Loucy (cell line): ENCODE measurements around the gene SLAMF1.

Experiments
- H2AFZ ChIP-seq: fragments of 200-600 bp; sonication (generic); 2 replicates; pipeline ENCODE4 v1.6.0; 2016; ENCODE audit warnings: antibody characterized with exemption, mild to moderate bottlenecking, low read length, moderate library complexity
- H3F3A ChIP-seq: fragments of 200-600 bp; 2 replicates; pipeline ENCODE4 v1.6.0; 2016; ENCODE audit warnings: antibody characterized with exemption, low read depth, mild to moderate bottlenecking
- H3K27me3 ChIP-seq: fragments of 200-600 bp; sonication (generic); 2 replicates; pipeline ENCODE4 v1.6.1; 2014; ENCODE audit warnings: low read length, mild to moderate bottlenecking; ENCODE audit not compliant: insufficient read depth, poor library complexity, severe bottlenecking
- H3K36me3 ChIP-seq: fragments of 200-600 bp; sonication (generic); 2 replicates; pipeline ENCODE4 v1.6.1; 2016; ENCODE audit warnings: low read length; ENCODE audit not compliant: insufficient read depth
- H3K4me1 ChIP-seq: fragments of 200-600 bp; sonication (generic); 2 replicates; pipeline ENCODE4 v1.5.1; 2014; ENCODE audit warnings: low read length, mild to moderate bottlenecking; ENCODE audit not compliant: insufficient read depth, poor library complexity, severe bottlenecking
- H3K4me2 ChIP-seq: fragments of 200-600 bp; sonication (generic); 2 replicates; pipeline ENCODE4 v1.6.0; 2014; ENCODE audit warnings: antibody characterized with exemption, low read length, low read depth, mild to moderate bottlenecking; ENCODE audit not compliant: poor library complexity, severe bottlenecking
- H3K4me3 ChIP-seq: fragments of 200-600 bp; sonication (generic); 2 replicates; pipeline ENCODE4 v1.5.1; 2014; ENCODE audit warnings: low read length, mild to moderate bottlenecking, mixed read lengths; ENCODE audit not compliant: poor library complexity, severe bottlenecking
- H3K79me2 ChIP-seq: fragments of 200-600 bp; sonication (generic); 2 replicates; pipeline ENCODE4 v1.6.1; 2014; ENCODE audit warnings: low read length; ENCODE audit not compliant: insufficient read depth
- H3K9ac ChIP-seq: fragments of 200-600 bp; sonication (generic); 2 replicates; pipeline ENCODE4 v1.6.0; 2014; ENCODE audit warnings: mild to moderate bottlenecking, low read depth, low read length, moderate library complexity; ENCODE audit not compliant: poor library complexity, severe bottlenecking
- H3K9me2 ChIP-seq: fragments of 200-600 bp; sonication (generic); replicated peaks from 2 replicates; pipeline ENCODE4 v1.6.1; 2016; ENCODE audit warnings: low read depth, low read length, mixed read lengths
- H3K9me3 ChIP-seq: fragments of 200-600 bp; sonication (generic); 2 replicates; pipeline ENCODE4 v1.6.1; 2014; ENCODE audit warnings: mild to moderate bottlenecking, antibody characterized with exemption, low read length, low read depth; ENCODE audit not compliant: insufficient read depth
- H4K20me1 ChIP-seq: fragments of 200-600 bp; sonication (generic); 2 replicates; pipeline ENCODE4 v1.6.0; 2014; ENCODE audit warnings: antibody characterized with exemption, low read length, mild to moderate bottlenecking; ENCODE audit not compliant: insufficient read depth, poor library complexity, severe bottlenecking
- EZH2phosphoT487 ChIP-seq: fragments of 200-600 bp; IDR thresholded peaks from 2 replicates; pipeline ENCODE4 v1.6.1; 2018; ENCODE audit warnings: antibody characterized with exemption, mild to moderate bottlenecking, moderate library complexity, borderline replicate concordance
- TF ChIP-seq, protein P1 (sequence below): fragments of 200-600 bp; sonication (generic); conservative IDR thresholded peaks from 2 replicates; pipeline ENCODE4 v1.5.1; 2014; ENCODE audit warnings: mild to moderate bottlenecking, antibody characterized with exemption, low read length

The SLAMF1 gene

DNA sequence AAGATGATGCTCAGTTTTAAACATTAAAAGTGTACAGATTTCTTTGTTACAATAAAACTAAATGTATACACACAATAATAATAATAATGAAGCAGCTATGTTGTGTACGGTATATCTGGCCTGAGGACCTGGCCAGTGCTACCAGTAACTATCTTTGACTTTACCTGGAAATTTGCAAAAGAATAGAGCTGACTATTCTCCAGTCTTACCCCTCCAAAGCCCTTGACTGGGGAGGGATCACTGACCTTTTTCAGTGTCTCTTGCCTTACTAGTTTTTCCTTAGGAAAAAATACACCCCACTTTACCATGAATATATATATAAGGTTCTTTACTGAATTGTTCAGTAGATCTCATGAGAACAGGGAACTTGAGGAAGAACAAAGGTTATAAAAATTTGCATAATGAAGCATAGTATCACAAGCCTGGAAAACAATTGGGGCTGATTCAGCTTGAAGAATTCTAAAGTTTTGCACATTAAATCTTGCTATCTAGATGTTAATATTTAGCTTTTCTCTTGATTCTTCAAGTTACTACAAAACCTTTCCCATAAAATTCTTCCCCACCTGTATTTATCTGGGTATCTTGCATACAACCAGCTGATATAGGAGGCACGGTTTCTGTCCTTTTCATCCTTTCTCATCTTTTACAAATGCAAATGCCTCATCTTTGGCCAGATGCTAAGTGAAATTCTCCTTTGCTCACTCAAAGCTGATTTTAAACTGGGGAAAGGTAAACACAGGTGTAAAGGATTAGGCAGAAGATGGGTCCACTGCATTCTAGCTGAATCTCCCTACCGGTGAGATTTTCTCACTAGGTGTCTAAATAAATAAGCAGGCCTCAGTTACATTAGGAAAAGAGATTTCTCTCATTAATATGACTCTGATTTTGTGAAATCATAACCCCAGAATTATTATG lies 25.0 kb upstream of the SLAMF1 start:
- H3K79me2 ChIP-seq, result no peaks in the 10 kb centered on the region
- H3K4me1 ChIP-seq, result peaks cover 26% of the 10 kb centered on the region
- H2AFZ ChIP-seq, result no peak overlapping the region
- H3K4me2 ChIP-seq, result no peak overlapping the region
- H3K4me3 ChIP-seq, result no peak overlapping the region
- H3K36me3 ChIP-seq, result no peaks in the 10 kb centered on the region
- no peaks in the 10 kb centered on the region for H3K9me2 ChIP-seq
- H3K27me3 ChIP-seq, result no peaks in the 10 kb centered on the region
- H3K9ac ChIP-seq, result no peak overlapping the region
- H3F3A ChIP-seq, result no peaks in the 10 kb centered on the region
- no peaks in the 10 kb centered on the region for H3K9me3 ChIP-seq
- TF ChIP-seq EZH2phosphoT487, result no peak
- H4K20me1 ChIP-seq, result no peaks in the 10 kb centered on the region

DNA sequence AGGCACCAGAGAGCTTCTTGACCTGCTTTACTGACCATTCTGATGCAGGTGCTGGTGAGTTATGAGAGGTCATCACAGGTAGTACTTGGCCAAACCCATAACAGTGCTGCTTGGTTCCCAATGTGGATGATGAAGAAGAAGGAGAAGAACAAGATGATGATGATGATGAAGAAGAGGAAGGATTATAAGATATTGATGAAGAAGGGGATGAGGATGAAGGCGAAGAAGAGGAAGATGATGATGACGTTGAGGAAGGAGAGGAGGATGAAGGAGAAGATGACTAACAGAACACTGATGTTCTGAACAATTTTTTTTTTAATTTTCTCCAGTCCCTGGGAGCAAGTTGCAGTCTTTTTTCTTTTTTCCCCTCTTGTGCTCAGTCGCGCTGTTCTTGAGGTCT lies 23.9 kb upstream of the SLAMF1 start:
- Histone ChIP-seq H3K27me3 (no peaks in the 10 kb centered on the region), H2AFZ (no peak overlapping the region), H3K79me2 (no peaks in the 10 kb centered on the region), H3K9ac (no peak overlapping the region), H3K4me3 (no peak overlapping the region), H3K9me3 (no peaks in the 10 kb centered on the region), H3F3A (no peaks in the 10 kb centered on the region), H3K36me3 (no peaks in the 10 kb centered on the region), H3K9me2 (no peaks in the 10 kb centered on the region), H3K4me1 (peaks cover 37% of the 10 kb centered on the region), H3K4me2 (no peak overlapping the region), H4K20me1 (no peaks in the 10 kb centered on the region)
- TF ChIP-seq EZH2phosphoT487, result no peak
- TF ChIP-seq, protein P1, sequence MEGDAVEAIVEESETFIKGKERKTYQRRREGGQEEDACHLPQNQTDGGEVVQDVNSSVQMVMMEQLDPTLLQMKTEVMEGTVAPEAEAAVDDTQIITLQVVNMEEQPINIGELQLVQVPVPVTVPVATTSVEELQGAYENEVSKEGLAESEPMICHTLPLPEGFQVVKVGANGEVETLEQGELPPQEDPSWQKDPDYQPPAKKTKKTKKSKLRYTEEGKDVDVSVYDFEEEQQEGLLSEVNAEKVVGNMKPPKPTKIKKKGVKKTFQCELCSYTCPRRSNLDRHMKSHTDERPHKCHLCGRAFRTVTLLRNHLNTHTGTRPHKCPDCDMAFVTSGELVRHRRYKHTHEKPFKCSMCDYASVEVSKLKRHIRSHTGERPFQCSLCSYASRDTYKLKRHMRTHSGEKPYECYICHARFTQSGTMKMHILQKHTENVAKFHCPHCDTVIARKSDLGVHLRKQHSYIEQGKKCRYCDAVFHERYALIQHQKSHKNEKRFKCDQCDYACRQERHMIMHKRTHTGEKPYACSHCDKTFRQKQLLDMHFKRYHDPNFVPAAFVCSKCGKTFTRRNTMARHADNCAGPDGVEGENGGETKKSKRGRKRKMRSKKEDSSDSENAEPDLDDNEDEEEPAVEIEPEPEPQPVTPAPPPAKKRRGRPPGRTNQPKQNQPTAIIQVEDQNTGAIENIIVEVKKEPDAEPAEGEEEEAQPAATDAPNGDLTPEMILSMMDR, result no peak

GRCh38 chr1:160669802-160670201 lies 23.0 kb upstream of the SLAMF1 start:
- H3K4me1 ChIP-seq, result peaks cover 39% of the 10 kb centered on the region
- H2AFZ ChIP-seq, result no peak overlapping the region
- H3K36me3 ChIP-seq, result no peaks in the 10 kb centered on the region
- H3K79me2 ChIP-seq, result no peaks in the 10 kb centered on the region
- TF ChIP-seq, protein P1, result no peak
- TF ChIP-seq EZH2phosphoT487, result no peak
- no peaks in the 10 kb centered on the region for H3K9me3 ChIP-seq
- no peaks in the 10 kb centered on the region for H3K9me2 ChIP-seq
- no peak overlapping the region for H3K4me3 ChIP-seq
- no peaks in the 10 kb centered on the region for H3F3A ChIP-seq
- H3K27me3 ChIP-seq, result no peaks in the 10 kb centered on the region
- no peak overlapping the region for H3K9ac ChIP-seq
- no peak overlapping the region for H3K4me2 ChIP-seq
- H4K20me1 ChIP-seq, result no peaks in the 10 kb centered on the region

GRCh38 chr1:160669276-160669675 lies 22.4 kb upstream of the SLAMF1 start:
- H3F3A ChIP-seq, result no peaks in the 10 kb centered on the region
- H4K20me1 ChIP-seq, result no peaks in the 10 kb centered on the region
- no peak overlapping the region for H3K4me2 ChIP-seq
- H3K4me1 ChIP-seq, result peaks cover 39% of the 10 kb centered on the region
- H3K36me3 ChIP-seq, result no peaks in the 10 kb centered on the region
- no peak overlapping the region for H2AFZ ChIP-seq
- no peaks in the 10 kb centered on the region for H3K79me2 ChIP-seq
- no peak overlapping the region for H3K9ac ChIP-seq
- H3K27me3 ChIP-seq, result no peaks in the 10 kb centered on the region
- H3K9me3 ChIP-seq, result no peaks in the 10 kb centered on the region
- no peak overlapping the region for H3K4me3 ChIP-seq
- H3K9me2 ChIP-seq, result no peaks in the 10 kb centered on the region
- TF ChIP-seq, protein P1, result no peak
- no peak for TF ChIP-seq EZH2phosphoT487
